Cerebellar cortex (tissue), 1 donor: Measurements from ENCODE around the gene LRP1-AS.

Experiments
- DNase-seq: peaks from one replicate; pipeline ENCODE4 v3.0.0-alpha.2; 2015; ENCODE audit warnings: low spot score

Gene LRP1-AS

GRCh38 chr12:57146961-57147944 lies at the start of gene LRP1-AS:
LRP1-AS (minus strand) TSS chr12:57147619.
- DNase-seq: no peak

- no peak for DNase-seq
Observed at GRCh38 chr12:57196956-57197355, 49.5 kb upstream of the LRP1-AS start.

DNA sequence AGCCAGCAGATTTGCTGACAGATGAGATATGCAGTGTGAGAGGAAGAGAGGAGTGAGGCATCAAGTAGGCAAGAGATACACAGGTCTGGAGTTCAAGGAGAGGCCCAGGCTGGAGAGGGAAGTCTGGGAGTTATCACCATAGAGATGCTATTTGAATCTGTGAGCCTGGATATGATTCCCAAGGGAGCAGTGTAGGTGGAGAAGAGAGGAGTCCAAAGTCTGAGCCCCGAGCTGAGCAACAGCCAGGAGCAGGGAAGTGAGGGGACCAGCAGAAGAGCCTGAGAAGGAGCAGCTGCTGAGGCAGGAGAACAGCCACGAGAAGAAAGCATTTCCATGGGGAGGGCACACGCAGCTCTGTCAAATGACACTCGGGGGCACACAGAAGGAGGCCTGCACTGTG lies 49.0 kb upstream of the LRP1-AS start:
- no peak for DNase-seq

DNA sequence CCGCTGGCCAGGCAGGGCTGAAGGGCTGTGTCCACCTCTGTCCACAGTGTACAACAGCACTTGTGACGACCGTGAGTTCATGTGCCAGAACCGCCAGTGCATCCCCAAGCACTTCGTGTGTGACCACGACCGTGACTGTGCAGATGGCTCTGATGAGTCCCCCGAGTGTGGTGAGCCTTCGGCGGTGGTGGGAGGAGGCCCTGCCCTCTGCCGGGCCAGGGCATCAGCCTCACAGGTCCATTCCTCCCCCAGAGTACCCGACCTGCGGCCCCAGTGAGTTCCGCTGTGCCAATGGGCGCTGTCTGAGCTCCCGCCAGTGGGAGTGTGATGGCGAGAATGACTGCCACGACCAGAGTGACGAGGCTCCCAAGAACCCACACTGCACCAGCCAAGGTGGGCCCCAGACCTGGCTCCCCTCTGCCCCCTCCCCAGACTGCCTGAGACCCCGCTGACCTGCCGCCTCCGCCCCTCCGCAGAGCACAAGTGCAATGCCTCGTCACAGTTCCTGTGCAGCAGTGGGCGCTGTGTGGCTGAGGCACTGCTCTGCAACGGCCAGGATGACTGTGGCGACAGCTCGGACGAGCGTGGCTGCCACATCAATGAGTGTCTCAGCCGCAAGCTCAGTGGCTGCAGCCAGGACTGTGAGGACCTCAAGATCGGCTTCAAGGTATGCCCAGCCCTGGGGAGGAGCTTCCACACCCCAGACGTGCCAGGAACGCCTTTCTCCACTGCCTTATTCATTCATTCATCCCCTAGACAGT lies 48.4 kb upstream of the LRP1-AS start:
- peak; percentile 53 for DNase-seq

- no peak for DNase-seq
Observed at GRCh38 chr12:57195186-57195585, 47.8 kb upstream of the LRP1-AS start.

DNA sequence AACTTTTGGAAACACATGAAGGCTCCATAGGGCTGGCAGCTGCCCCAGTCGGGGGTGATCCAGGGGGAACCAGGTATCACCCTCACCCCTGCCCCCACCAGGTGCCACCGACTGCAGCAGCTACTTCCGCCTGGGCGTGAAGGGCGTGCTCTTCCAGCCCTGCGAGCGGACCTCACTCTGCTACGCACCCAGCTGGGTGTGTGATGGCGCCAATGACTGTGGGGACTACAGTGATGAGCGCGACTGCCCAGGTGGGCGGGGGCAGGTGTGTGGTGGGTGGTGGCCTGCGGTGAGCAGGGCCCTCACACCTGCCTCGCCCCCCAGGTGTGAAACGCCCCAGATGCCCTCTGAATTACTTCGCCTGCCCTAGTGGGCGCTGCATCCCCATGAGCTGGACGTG lies 46.8 kb upstream of the LRP1-AS start:
- no peak for DNase-seq

DNA sequence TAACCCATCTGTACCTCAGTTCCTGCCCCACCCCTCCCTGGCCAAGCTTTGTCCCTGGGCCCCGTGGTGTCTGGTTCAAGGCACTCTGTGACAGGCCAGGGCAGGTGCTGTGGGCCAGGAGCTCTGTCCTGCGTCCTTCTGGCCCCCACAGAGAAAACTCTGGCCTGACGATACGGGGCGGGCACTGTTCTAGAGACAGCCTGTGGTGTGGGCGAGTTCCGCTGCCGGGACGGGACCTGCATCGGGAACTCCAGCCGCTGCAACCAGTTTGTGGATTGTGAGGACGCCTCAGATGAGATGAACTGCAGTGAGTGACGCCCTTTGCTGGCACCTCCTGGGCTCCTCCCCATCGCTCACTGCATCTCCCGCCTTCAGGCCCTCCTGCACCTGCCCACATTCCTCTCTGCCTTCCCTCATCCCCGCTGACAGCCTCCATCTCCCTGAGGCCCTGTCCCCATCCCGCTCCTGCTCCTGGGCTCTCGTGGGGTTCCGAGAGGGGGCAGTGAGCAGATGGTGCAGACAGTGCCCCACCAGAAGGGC lies 46.4 kb upstream of the LRP1-AS start:
- DNase-seq: no peak

DNA sequence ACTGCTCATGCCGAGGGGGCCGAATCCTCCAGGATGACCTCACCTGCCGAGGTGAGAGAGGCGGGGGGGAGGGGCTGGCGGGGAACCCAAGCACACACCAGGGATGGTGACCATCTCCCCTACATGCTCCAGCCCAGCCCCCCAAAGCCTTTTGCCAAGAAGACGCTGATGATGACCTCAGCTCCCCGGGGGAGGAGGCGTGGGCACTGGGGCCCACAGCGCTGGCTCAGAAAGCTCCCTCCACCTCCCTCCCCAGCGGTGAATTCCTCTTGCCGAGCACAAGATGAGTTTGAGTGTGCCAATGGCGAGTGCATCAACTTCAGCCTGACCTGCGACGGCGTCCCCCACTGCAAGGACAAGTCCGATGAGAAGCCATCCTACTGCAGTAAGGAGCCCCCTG lies 45.5 kb upstream of the LRP1-AS start:
- DNase-seq: no peak

DNA sequence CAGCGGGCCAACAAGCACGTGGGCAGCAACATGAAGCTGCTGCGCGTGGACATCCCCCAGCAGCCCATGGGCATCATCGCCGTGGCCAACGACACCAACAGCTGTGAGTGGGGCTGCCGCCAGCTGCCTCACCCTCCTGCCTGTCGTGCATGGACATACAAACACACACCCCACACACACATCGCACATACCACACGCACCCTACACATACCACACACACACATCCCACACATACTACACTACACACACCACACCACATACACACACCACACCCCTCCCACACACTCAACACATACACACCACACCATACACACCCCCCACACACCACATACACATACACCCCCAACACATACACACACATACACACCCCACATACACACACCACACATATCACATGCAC lies 44.0 kb upstream of the LRP1-AS start:
- no peak for DNase-seq

DNA sequence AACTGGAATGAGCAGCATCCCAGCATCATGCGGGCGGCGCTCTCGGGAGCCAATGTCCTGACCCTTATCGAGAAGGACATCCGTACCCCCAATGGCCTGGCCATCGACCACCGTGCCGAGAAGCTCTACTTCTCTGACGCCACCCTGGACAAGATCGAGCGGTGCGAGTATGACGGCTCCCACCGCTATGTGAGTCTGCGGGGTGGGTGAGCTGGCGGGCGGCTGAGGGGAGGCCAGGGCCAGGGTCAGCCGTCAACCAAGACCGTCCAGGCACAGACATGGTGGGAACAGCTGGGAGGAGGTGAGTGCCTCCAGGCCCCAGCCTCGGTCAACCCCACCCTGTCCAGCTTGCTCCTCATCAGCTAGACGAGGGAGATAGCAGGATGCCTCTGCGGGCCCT lies 43.4 kb upstream of the LRP1-AS start:
- DNase-seq: no peak

GRCh38 chr12:57190037-57190436 lies 42.6 kb upstream of the LRP1-AS start:
- DNase-seq: peak; percentile 62

- no peak for DNase-seq
Observed at GRCh38 chr12:57188090-57188425, 40.6 kb upstream of the LRP1-AS start.

- peak; percentile 57 for DNase-seq
Observed at GRCh38 chr12:57187222-57188089, 40.0 kb upstream of the LRP1-AS start.

DNA sequence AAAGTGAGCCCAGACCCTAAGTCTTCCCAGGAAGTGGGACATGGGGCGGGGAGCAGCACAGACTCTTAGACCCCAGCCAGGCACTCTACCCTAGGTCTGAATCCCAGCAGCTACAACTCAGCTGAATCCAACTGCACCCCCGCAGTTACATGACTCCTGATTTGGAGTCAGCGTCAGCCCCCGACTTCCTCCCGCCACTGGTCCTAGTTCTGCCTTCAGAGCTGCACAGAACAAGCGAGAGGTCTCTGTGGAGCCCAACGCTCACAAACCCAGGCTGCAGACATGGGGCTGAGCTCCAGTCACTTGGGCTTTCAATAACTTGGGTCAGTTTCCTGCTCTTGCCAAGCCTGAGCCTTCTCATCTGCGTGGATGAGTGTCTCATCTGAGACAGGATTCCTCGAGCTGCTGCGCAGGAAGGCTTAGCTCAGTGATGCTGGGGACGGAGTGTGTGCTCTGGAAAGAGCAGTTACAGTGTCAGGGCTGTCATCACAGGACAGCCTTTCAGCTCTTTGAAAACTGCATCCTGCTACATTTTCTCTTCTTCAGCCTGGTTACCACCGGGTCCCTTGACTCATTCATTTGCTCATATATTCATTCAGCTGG lies 38.6 kb upstream of the LRP1-AS start:
- DNase-seq: no peak

DNA sequence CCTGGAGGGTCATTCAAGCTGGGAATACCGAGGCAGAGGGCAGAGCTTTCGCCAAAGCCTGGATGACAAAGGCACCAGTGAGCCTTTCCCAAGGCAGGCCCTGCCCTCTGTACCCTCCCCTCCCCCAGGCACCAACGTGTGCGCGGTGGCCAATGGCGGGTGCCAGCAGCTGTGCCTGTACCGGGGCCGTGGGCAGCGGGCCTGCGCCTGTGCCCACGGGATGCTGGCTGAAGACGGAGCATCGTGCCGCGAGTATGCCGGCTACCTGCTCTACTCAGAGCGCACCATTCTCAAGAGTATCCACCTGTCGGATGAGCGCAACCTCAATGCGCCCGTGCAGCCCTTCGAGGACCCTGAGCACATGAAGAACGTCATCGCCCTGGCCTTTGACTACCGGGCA lies 38.0 kb upstream of the LRP1-AS start:
- DNase-seq: no peak

GRCh38 chr12:57183939-57184725 lies 36.7 kb upstream of the LRP1-AS start:
- no peak for DNase-seq

GRCh38 chr12:57182918-57183575 lies 35.6 kb upstream of the LRP1-AS start:
- DNase-seq: peak; percentile 86

- DNase-seq: no peak
Observed at GRCh38 chr12:57181561-57182155, 34.2 kb upstream of the LRP1-AS start.

- DNase-seq: no peak
Observed at GRCh38 chr12:57181072-57181471, 33.7 kb upstream of the LRP1-AS start.
